Natural killer cell (primary cell): ENCODE measurements around the gene ERAP2. TPM values are rescaled to one million over a fixed set of nuclear protein-coding genes. Genes with fewer than 3 reads are reported as not detected.

ENCODE experiments used
- ATAC-seq, 3 donors: fragments of 150-1000 bp in 2 of 3; fragments of 200-7000 bp in 1 of 3; cut with Tn5 transposase; 1 replicate in 1 of 3; 2 replicates in 2 of 3; pipeline ENCODE4 v1.10.0; 2021; ENCODE audit warnings: mild to moderate bottlenecking in 2 of 3, moderate library complexity in 2 of 3
- DNase-seq, 2 donors: peaks; one replicate each; pipeline versions ENCODE4 v3.0.0 to v3.0.0-alpha.2; 2013 to 2021; ENCODE audit warnings: mixed read lengths in 1 of 2
- H3K27ac ChIP-seq: one replicate; pipeline ENCODE4 v1.5.1; 2013; ENCODE audit warnings: mild to moderate bottlenecking, low read length
- H3K27me3 ChIP-seq: one replicate; pipeline ENCODE4 v1.6.1; 2013; ENCODE audit warnings: low read length; ENCODE audit not compliant: control insufficient read depth, insufficient read depth
- H3K36me3 ChIP-seq: one replicate; pipeline ENCODE4 v1.6.1; 2013; ENCODE audit warnings: low read length; ENCODE audit not compliant: control insufficient read depth, insufficient read depth
- H3K4me1 ChIP-seq: one replicate; pipeline ENCODE4 v1.6.1; 2013; ENCODE audit warnings: low read length; ENCODE audit not compliant: control insufficient read depth, insufficient read depth
- H3K4me3 ChIP-seq: one replicate; pipeline ENCODE4 v1.5.1; 2013; ENCODE audit warnings: low read length
- H3K9me3 ChIP-seq: one replicate; pipeline ENCODE4 v1.6.1; 2013; ENCODE audit warnings: low read length; ENCODE audit not compliant: control insufficient read depth, insufficient read depth
- H3K27ac Mint-ChIP-seq, 2 donors: one replicate each; pipeline ENCODE4 v1.8.0; 2022; ENCODE audit warnings: mild to moderate bottlenecking in 2 of 2, mixed read lengths in 2 of 2, moderate library complexity in 1 of 2
- H3K27me3 Mint-ChIP-seq, 2 donors: one replicate each; pipeline ENCODE4 v1.8.0; 2022; ENCODE audit warnings: low read depth in 2 of 2, mixed read lengths in 2 of 2
- H3K36me3 Mint-ChIP-seq: one replicate; pipeline ENCODE4 v1.8.0; 2022; ENCODE audit warnings: mixed read lengths
- H3K4me1 Mint-ChIP-seq, 2 donors: one replicate each; pipeline ENCODE4 v1.8.0; 2022; ENCODE audit warnings: mixed read lengths in 2 of 2
- H3K4me3 Mint-ChIP-seq: one replicate; pipeline ENCODE4 v1.8.0; 2022; ENCODE audit warnings: mild to moderate bottlenecking, moderate library complexity, mixed read lengths
- H3K9me3 Mint-ChIP-seq, 2 donors: one replicate each; pipeline ENCODE4 v1.8.0; 2022; ENCODE audit warnings: mixed read lengths in 2 of 2
- WGBS: methylation state at CpG from one replicate; pipeline ENCODE4 v1.1.7; 2013; ENCODE audit warnings: missing lambda C conversion rate; ENCODE audit not compliant: insufficient coverage; 5-methylcytosine and 5-hydroxymethylcytosine counted together
- intact Hi-C: fragments of 100-400 bp; cut with micrococcal nuclease; formaldehyde crosslinking; loops from one replicate; pipeline ENCODE4 v1.14.2; 2022
- total RNA-seq, 4 donors: library from RNA; stranded (reverse); fragments of 120-200 nt in 1 of 4; gene quantifications; one replicate each; pipeline versions ENCODE4 v1.2.3 to v1.2.4, GENCODE V29; 2013 to 2022
- TF ChIP-seq, protein P1 (sequence below): fragments of 200-600 bp; IDR thresholded peaks from one replicate; pipeline ENCODE4 v1.8.0; 2022; ENCODE audit warnings: antibody characterized with exemption

The ERAP2 gene
- total RNA-seq, 3 donors from 2014 or later (not counting 1 experiment from before 2014, with no cell fraction given), result 41.5 to 81.8 (median 79.2) TPM

DNA sequence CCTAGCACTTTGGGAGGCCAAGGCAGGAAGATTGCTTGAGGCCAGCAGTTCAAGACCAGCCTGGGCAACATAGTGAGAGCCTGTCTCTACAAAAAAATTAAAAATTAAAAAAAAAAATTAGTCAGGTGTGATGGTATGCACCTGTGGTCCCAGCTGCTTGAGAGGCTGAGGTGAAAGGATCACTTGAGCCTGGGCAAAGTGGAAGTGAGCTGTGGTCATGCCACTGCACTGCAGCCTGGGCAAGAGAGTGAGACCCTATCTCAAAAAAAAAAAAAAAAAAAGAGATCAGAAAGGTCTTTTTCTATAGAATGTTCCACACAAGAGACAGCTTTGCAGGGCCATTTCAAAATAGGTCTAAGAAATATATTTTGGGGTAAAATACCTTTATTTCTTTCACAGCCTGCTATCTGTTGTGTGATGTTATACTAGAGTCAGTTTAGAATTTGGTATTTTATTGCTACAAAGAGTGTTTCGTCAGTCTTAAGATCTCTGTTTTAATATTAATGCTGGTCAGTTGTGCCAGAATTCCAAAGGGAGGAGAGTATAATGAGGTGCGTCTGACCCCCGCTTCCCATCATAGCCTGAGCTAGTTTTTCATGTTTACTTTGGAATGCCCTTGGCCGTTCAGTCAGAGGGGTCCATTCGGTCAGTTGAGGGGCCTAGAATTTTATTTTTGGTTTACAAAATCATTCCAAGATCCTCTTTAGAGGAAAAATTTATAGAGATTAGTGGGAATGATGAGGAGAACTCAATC is 69.0 kb downstream of the ERAP2 start:
- 81% methylated on average over 5 of the region's 5 CpGs for WGBS
- ATAC-seq, result no peak
- H3K27me3 ChIP-seq, result no peaks in the 10 kb centered on the region
- H3K4me1 Mint-ChIP-seq, result peaks cover 79 to 87% of the 10 kb centered on the region in 2 donors
- H3K9me3 ChIP-seq, result no peaks in the 10 kb centered on the region
- H3K27me3 Mint-ChIP-seq, result no peaks in the 10 kb centered on the region
- H3K36me3 ChIP-seq, result peaks cover 5% of the 10 kb centered on the region
- no peaks in the 10 kb centered on the region for H3K36me3 Mint-ChIP-seq
- no peak overlapping the region for H3K27ac ChIP-seq
- peak overlapping the region; percentile 54 for H3K4me3 Mint-ChIP-seq
- TF ChIP-seq, protein P1, sequence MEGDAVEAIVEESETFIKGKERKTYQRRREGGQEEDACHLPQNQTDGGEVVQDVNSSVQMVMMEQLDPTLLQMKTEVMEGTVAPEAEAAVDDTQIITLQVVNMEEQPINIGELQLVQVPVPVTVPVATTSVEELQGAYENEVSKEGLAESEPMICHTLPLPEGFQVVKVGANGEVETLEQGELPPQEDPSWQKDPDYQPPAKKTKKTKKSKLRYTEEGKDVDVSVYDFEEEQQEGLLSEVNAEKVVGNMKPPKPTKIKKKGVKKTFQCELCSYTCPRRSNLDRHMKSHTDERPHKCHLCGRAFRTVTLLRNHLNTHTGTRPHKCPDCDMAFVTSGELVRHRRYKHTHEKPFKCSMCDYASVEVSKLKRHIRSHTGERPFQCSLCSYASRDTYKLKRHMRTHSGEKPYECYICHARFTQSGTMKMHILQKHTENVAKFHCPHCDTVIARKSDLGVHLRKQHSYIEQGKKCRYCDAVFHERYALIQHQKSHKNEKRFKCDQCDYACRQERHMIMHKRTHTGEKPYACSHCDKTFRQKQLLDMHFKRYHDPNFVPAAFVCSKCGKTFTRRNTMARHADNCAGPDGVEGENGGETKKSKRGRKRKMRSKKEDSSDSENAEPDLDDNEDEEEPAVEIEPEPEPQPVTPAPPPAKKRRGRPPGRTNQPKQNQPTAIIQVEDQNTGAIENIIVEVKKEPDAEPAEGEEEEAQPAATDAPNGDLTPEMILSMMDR, result no peak
- intact Hi-C loops, result no loop called here
- DNase-seq, result no peak
- H3K4me1 ChIP-seq, result peaks cover 31% of the 10 kb centered on the region
- no peak overlapping the region for H3K4me3 ChIP-seq
- H3K27ac Mint-ChIP-seq, result peak overlapping the region; percentile 47 to 81
- H3K9me3 Mint-ChIP-seq, result no peaks in the 10 kb centered on the region

DNA sequence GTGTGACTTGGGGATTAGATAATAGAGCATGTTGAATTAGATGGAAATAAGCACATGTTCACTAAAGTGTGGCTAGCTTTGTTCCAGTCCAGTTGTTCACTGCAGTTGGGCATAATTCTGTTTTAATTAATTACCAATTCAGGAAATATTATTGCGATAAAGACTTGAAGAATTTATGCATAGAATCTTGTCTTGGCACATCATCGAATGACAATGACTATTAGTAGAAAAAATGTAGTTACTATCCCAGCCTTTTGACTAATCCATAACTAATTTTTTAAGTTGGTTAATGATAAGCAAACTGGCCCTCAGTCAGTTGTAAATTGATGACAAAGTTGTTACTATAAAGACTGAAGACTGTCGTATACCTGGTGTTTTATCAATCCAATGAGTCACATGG is 70.1 kb downstream of the ERAP2 start:
- H3K36me3 ChIP-seq, result peaks cover 5% of the 10 kb centered on the region
- H3K9me3 Mint-ChIP-seq, result no peaks in the 10 kb centered on the region
- WGBS, result 91% methylated on average over 1 of the region's 3 CpGs
- H3K27me3 Mint-ChIP-seq, result no peaks in the 10 kb centered on the region
- DNase-seq (no peak), ATAC-seq (no peak)
- TF ChIP-seq, protein P1, result no peak
- H3K4me1 Mint-ChIP-seq, result peaks cover 75 to 85% of the 10 kb centered on the region in 2 donors
- no peaks in the 10 kb centered on the region for H3K27me3 ChIP-seq
- no peaks in the 10 kb centered on the region for H3K36me3 Mint-ChIP-seq
- no peak overlapping the region for H3K27ac ChIP-seq
- peaks cover 25% of the 10 kb centered on the region for H3K4me1 ChIP-seq
- H3K4me3 ChIP-seq, result no peak overlapping the region
- no peak overlapping the region for H3K4me3 Mint-ChIP-seq
- no peaks in the 10 kb centered on the region for H3K9me3 ChIP-seq
- peak overlapping the region; percentile 47 to 81 for H3K27ac Mint-ChIP-seq
- intact Hi-C loops, result no loop called here

DNA sequence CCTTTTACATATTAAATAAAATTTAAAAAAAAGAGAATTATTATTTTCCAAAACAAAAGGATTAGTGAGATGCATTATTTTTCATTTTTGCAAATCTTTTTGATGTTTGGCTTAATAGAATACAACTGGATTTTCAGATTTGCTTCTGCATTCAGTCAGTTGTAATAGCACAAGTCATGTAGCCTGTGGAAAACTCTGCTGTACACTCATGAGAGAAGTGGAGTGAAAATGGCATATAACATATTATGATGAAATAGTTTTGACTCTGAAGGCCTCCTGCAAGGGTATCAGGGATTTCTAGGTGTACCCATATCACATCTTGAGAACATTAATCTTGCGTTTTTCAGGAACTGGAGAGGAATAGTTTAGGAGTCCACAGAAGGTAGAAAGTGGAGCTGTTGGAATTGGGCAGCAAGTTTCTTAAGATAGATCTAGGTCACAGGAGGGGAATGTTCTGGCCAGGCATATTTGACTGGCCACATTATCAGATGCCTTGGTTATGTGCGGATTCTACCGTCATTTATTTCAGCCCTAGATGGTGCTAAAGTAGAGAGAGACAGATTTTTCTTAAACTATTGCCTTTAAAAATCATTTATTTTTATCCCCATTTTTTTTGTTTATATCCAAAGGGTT is 75.9 kb downstream of the ERAP2 start:
- H3K9me3 ChIP-seq, result no peaks in the 10 kb centered on the region
- H3K4me3 ChIP-seq, result no peak overlapping the region
- Mint-ChIP-seq H3K27ac (peak overlapping the region; percentile 77 to 86), H3K9me3 (no peaks in the 10 kb centered on the region), H3K27me3 (no peaks in the 10 kb centered on the region), H3K4me1 (peaks cover 73 to 74% of the 10 kb centered on the region in 2 donors), H3K36me3 (no peaks in the 10 kb centered on the region), H3K4me3 (no peak overlapping the region)
- no peaks in the 10 kb centered on the region for H3K36me3 ChIP-seq
- ATAC-seq (no peak), DNase-seq (no peak)
- H3K4me1 ChIP-seq, result peaks cover 10% of the 10 kb centered on the region
- no peak overlapping the region for H3K27ac ChIP-seq
- H3K27me3 ChIP-seq, result no peaks in the 10 kb centered on the region
- intact Hi-C loops, result no loop called here
- TF ChIP-seq, protein P1, result no peak
- 86% methylated on average over 3 of the region's 3 CpGs for WGBS
